Measurements from ENCODE around the gene PDE9A.

PDE9A gene

DNA sequence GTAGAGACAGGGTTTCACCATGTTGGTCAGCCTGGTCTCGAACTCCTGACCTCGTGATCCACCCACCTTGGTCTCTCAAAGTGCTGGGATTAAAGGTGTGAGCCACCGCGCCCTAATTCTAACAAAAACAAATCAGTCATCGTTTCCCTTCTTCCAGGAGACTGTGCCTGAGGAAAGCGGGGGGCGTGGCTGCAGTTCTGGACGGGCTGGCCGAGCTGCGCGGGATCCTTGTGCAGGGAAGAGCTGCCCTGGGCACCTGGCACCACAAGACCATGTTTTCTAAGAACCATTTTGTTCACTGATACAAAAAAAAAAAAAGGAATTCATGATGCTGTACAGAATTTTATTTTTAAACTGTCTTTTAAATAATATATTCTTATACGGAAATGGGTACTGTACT is 121.7 kb downstream of the PDE9A start:
- DNase-seq (ENCODE audit: low spot score), result no peak

- no peak for DNase-seq (ENCODE audit: low spot score)
Measured at GRCh38 chr21:42775891-42776290, 122.5 kb downstream of the PDE9A start.

- no peak for DNase-seq (ENCODE audit: low spot score)
Measured at GRCh38 chr21:42777064-42777756, 123.8 kb downstream of the PDE9A start.

DNA sequence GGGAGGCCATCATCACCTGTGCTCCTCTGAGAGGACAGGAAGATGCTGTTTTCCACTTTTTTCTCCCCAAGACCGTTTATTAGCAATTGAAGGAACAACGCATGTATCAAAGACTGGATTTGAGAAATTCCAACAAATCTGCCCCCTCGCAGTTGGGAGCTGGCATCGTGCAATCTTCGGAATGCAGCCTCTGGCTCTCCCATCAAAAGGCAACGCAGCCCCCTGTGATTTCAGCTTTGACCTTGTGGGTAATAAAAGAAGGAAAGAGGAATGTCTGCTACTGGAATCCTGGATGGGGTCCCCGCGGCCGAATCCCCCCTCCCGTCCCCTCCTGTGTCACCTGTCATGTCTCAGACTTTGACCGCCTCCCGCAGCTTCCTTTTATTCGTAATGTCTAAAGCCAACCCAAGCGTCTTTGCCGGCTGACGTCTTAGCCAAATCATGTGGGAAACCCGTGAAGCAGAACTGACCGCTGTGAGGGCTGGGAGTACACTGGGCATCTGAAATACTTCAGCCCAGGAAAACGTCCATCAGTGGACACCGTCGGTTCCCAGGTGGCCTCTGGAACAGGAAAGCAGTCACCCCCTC is 124.4 kb downstream of the PDE9A start:
- no peak for DNase-seq (ENCODE audit: low spot score)

DNA sequence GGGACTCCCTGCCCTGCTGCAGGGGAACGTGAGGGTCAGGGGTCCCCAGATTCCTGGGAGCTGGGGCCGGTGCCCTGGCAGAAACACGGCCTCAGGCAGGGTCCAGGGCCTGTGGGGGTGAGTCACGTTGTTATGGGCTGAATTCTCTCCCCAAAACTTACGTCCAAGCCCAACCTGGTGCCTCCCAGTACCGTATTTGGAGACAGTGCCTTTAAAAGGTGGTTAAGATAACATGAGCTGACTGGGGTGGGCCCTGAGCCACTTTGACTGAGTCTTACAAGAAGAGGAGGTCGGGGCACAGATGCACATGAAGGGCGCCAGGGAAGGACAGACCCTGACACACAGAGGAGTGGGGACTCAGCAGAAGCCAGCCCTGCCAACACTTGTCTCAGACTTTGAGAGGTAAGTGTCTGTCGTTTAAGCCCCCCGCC is 126.0 kb downstream of the PDE9A start:
- no peak for DNase-seq (ENCODE audit: low spot score)

- no peak for DNase-seq (ENCODE audit: low spot score)
Measured at GRCh38 chr21:42780617-42781016, 127.2 kb downstream of the PDE9A start.

GRCh38 chr21:42781150-42781970 is 127.9 kb downstream of the PDE9A start:
- no peak for DNase-seq (ENCODE audit: low spot score)

DNA sequence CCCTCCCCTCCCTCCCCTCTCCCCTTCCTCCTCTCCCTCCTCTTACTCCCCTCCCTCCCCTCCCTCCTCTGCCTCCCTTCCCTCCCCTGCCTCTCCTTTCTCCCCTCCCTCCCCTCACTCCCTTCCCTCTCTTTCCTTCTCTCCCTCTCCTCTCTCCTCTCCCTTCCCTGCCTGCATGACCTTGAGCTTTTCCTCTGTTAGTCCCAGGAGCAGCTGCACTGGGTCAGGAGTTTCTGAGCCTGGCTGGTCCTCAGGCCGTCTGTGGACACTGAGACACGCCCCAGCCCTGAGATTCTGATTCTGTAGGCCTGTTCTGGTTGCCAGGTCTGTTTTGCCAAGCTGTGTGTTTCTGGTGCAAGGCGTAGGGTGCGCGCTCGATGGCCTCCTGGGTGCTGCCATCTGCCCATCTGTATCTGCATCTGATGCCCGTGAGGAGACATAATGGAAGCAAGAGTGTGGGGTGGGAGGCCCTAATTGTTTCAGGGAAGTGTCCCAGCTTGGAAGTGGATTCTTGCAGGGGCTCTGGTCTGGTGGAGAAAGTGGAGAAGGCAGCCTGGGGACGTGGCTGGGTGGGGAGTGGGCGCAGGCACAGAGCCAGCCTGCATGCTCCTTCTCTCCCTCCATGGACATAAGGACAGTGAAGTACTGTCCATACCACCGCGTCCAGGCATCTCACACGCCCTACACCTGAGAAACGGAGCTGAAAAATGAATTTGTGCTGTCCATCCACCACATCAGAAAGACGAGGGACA is 128.7 kb downstream of the PDE9A start:
- DNase-seq (ENCODE audit: low spot score), result no peak

- DNase-seq (ENCODE audit: low spot score), result no peak
Measured at GRCh38 chr21:42782723-42783242, 129.4 kb downstream of the PDE9A start.

GRCh38 chr21:42784276-42784675 is 130.9 kb downstream of the PDE9A start:
- DNase-seq (ENCODE audit: low spot score), result no peak

GRCh38 chr21:42784896-42785451 is 131.6 kb downstream of the PDE9A start:
- no peak for DNase-seq (ENCODE audit: low spot score)

- DNase-seq (ENCODE audit: low spot score), result no peak
Measured at GRCh38 chr21:42785666-42786427, 132.4 kb downstream of the PDE9A start.

DNA sequence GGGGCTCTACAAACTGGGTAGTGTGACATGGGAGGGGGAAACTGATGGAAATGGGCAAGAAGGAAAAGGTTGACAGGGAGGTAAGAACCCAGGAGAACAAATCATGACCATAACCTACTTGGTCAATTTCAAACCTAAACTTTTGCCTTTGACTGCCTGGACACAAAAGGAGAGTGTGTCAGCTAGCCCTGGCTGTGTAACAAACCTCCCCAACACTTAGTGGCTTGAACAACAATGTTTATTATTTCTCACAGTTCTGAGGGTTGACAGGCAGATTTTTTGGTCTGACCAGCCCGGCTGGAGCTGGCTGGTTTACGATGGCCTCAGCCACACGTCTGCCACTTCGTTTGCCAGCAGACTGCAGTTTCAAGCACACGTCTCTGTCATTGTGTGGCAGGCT is 133.5 kb downstream of the PDE9A start:
- DNase-seq (ENCODE audit: low spot score), result no peak

DNA sequence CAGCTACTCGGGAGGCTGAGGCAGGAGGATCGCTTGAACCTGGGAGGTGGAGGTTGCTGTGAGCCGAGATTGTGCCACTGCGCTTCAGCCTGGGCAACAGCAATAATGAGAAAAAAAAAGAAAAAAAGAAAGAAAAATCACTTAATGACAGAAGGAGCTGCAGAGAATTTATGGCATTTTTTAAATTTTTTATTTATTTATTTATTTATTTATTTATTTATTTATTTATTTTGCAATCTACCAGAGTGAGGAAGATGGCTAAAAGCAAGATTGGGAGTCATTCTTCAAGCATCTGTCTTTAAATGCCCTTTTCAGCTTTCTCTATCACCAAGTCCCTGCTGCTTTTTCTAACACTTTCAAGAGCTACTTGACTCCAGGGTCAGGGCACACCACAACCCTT is 134.2 kb downstream of the PDE9A start:
- DNase-seq (ENCODE audit: low spot score), result no peak

DNA sequence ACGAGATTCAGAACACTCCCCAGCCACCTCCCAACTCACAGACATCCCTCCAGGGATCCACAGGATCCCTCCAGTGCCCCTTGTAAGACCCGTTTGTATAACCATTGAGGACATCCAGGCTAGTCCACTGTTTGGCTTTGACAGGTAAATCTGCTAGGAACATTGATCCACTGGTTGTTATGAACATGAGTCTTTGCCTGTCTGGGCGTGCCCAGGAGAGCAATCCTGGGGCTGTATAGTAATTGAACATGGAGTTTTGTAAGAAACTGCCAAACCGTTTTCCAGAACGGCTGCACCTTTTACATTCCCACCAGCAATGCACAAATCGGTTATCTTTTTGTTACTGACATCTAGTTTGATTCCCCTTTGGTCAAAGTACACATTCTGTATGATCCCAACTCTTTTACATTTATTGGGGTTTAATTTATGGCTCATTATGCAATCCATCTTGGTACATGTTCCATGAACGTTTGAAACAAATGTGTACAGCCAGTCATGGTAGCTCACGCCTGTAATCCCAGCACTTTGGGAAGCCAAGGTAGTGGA is 137.2 kb downstream of the PDE9A start:
- no peak for DNase-seq (ENCODE audit: low spot score)

- no peak for DNase-seq (ENCODE audit: low spot score)
Measured at GRCh38 chr21:42793774-42794173, 140.4 kb downstream of the PDE9A start.

GRCh38 chr21:42794551-42794950 is 141.1 kb downstream of the PDE9A start:
- DNase-seq (ENCODE audit: low spot score), result no peak

GRCh38 chr21:42796327-42797062 is 143.1 kb downstream of the PDE9A start:
- DNase-seq (ENCODE audit: low spot score), result no peak

DNA sequence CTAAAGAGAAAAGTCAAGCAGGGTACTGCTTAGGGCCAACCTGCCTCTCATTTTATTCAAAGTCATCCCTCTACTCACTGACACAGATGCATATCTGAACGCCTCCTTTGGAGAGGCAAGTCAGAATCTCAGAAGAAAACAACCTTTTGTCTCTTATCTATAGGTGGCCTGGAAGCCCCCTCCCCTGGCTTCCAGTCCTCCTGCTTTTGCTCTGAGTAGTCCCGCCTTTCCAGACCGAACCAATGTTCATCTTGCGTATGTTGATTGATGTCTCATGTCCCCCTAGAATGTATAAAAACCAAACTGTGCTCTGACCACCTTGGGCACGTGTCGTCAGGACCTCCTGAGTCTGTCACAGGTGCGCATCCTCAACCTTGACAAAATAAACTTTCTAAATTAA is 144.1 kb downstream of the PDE9A start:
- no peak for DNase-seq (ENCODE audit: low spot score)

GRCh38 chr21:42798106-42798505 is 144.7 kb downstream of the PDE9A start:
- no peak for DNase-seq (ENCODE audit: low spot score)
